H9 (cell line): ENCODE measurements around the gene CPXM1. TPM values are rescaled to one million over a fixed set of nuclear protein-coding genes. Genes with fewer than 3 reads are reported as not detected.
A peak's percentile ranks its signal among the peaks of the same experiment; 100 is the strongest.

ENCODE experiments used
- DNase-seq: peaks from one replicate; pipeline ENCODE4 v3.0.0-alpha.2; 2017
- H2AFZ ChIP-seq: one replicate; pipeline ENCODE4 v1.6.1; 2013; ENCODE audit warnings: mild to moderate bottlenecking, low read length, control low read depth, moderate library complexity
- H2AK5ac ChIP-seq: 2 replicates; pipeline ENCODE4 v1.6.1; 2013; ENCODE audit warnings: low read length, control low read depth, mixed read lengths; ENCODE audit not compliant: insufficient read length
- H2BK120ac ChIP-seq: one replicate; pipeline ENCODE4 v1.6.1; 2013; ENCODE audit warnings: low read depth, mild to moderate bottlenecking, low read length, control low read depth, inconsistent platforms; ENCODE audit not compliant: poor library complexity, severe bottlenecking
- H2BK12ac ChIP-seq: 2 replicates; pipeline ENCODE4 v1.6.1; 2013; ENCODE audit warnings: low read length, control low read depth, mixed read lengths, low read depth; ENCODE audit not compliant: insufficient read length
- H2BK15ac ChIP-seq: 2 replicates; pipeline ENCODE4 v1.6.1; 2013; ENCODE audit warnings: low read depth, low read length, control low read depth
- H2BK20ac ChIP-seq: one replicate; pipeline ENCODE4 v1.6.1; 2013; ENCODE audit warnings: low read depth, mild to moderate bottlenecking, low read length, control low read depth, inconsistent platforms; ENCODE audit not compliant: poor library complexity, severe bottlenecking
- H2BK5ac ChIP-seq: 2 replicates; pipeline ENCODE4 v1.6.1; 2013; ENCODE audit warnings: low read length, control low read depth, mixed read lengths; ENCODE audit not compliant: insufficient read length
- H3K14ac ChIP-seq: 2 replicates; pipeline ENCODE4 v1.6.1; 2013; ENCODE audit warnings: low read length, control low read depth; ENCODE audit not compliant: insufficient read depth
- H3K18ac ChIP-seq: 2 replicates; pipeline ENCODE4 v1.6.1; 2013; ENCODE audit warnings: low read depth, mild to moderate bottlenecking, mixed read lengths, low read length, control low read depth; ENCODE audit not compliant: insufficient read length
- H3K23ac ChIP-seq: 2 replicates; pipeline ENCODE4 v1.6.1; 2013; ENCODE audit warnings: low read length, control low read depth, mixed read lengths, low read depth; ENCODE audit not compliant: insufficient read length
- H3K23me2 ChIP-seq: 2 replicates; pipeline ENCODE4 v1.6.1; 2013; ENCODE audit warnings: low read depth, mild to moderate bottlenecking, mixed read lengths, low read length, control low read depth; ENCODE audit not compliant: insufficient read length, poor library complexity, severe bottlenecking
- H3K27ac ChIP-seq: 2 replicates; pipeline ENCODE4 v1.5.1; 2013; ENCODE audit warnings: low read length, control low read depth, mixed read lengths, low read depth; ENCODE audit not compliant: insufficient read length
- H3K27me3 ChIP-seq: 2 replicates; pipeline ENCODE4 v1.6.1; 2013; ENCODE audit warnings: low read length, control low read depth, inconsistent platforms; ENCODE audit not compliant: insufficient read depth
- H3K4ac ChIP-seq: 2 replicates; pipeline ENCODE4 v1.6.1; 2013; ENCODE audit warnings: low read depth, mild to moderate bottlenecking, control low read depth, inconsistent platforms, low read length, moderate library complexity
- H3K4me1 ChIP-seq: 2 replicates; pipeline ENCODE4 v1.6.1; 2013; ENCODE audit warnings: low read length, control low read depth, inconsistent platforms; ENCODE audit not compliant: insufficient read depth
- H3K4me2 ChIP-seq: 2 replicates; pipeline ENCODE4 v1.6.1; 2013; ENCODE audit warnings: low read length, control low read depth, mixed read lengths; ENCODE audit not compliant: insufficient read length, insufficient read depth
- H3K56ac ChIP-seq: 2 replicates; pipeline ENCODE4 v1.6.1; 2013; ENCODE audit warnings: low read depth, mild to moderate bottlenecking, mixed read lengths, low read length, control low read depth; ENCODE audit not compliant: insufficient read length
- H3K79me1 ChIP-seq: 2 replicates; pipeline ENCODE4 v1.6.1; 2013; ENCODE audit warnings: low read depth, mild to moderate bottlenecking, moderate library complexity, low read length, control low read depth, inconsistent platforms; ENCODE audit not compliant: insufficient read depth, poor library complexity, severe bottlenecking
- H3K79me2 ChIP-seq: 2 replicates; pipeline ENCODE4 v1.6.1; 2013; ENCODE audit warnings: low read length, control low read depth, inconsistent platforms; ENCODE audit not compliant: insufficient read depth
- H3K9ac ChIP-seq: 2 replicates; pipeline ENCODE4 v1.6.1; 2013; ENCODE audit warnings: low read length, control low read depth, mixed read lengths; ENCODE audit not compliant: insufficient read length; ENCODE audit errors: extremely low read depth
- H3K9me3 ChIP-seq: one replicate; pipeline ENCODE4 v1.6.1; 2013; ENCODE audit warnings: low read depth, low read length, inconsistent platforms; ENCODE audit not compliant: control insufficient read depth
- H3T11ph ChIP-seq: one replicate; pipeline ENCODE4 v1.6.1; 2013; ENCODE audit warnings: mild to moderate bottlenecking, low read length, control low read depth, inconsistent platforms
- H4K20me1 ChIP-seq: one replicate; pipeline ENCODE4 v1.6.1; 2013; ENCODE audit not compliant: control insufficient read depth, insufficient read length, insufficient read depth
- H4K5ac ChIP-seq: 2 replicates; pipeline ENCODE4 v1.6.1; 2013; ENCODE audit warnings: low read depth, mild to moderate bottlenecking, mixed read lengths, low read length, control low read depth; ENCODE audit not compliant: insufficient read length
- H4K8ac ChIP-seq: replicated peaks from 2 replicates; pipeline ENCODE4 v1.6.1; 2013; ENCODE audit warnings: low read length, control low read depth, mixed read lengths, low read depth; ENCODE audit not compliant: insufficient read length
- H4K91ac ChIP-seq: 2 replicates; pipeline ENCODE4 v1.6.1; 2013; ENCODE audit warnings: low read depth, mild to moderate bottlenecking, moderate library complexity, mixed read lengths, low read length, control low read depth; ENCODE audit not compliant: insufficient read length
- H3K27ac Mint-ChIP-seq, 3 experiments: 2 replicates in 2 of 3; 3 replicates in 1 of 3; pipeline ENCODE4 v1.8.0; 2020 to 2021; ENCODE audit warnings: mixed read lengths in 3 of 3, mild to moderate bottlenecking in 1 of 3, moderate library complexity in 1 of 3
- H3K27me3 Mint-ChIP-seq: 2 replicates; pipeline ENCODE4 v1.8.0; 2021; ENCODE audit warnings: low read depth, mild to moderate bottlenecking, moderate library complexity, mixed read lengths
- H3K36me3 Mint-ChIP-seq, 3 experiments: 2 replicates in 2 of 3; 3 replicates in 1 of 3; pipeline ENCODE4 v1.8.0; 2020 to 2021; ENCODE audit warnings: low read depth in 3 of 3, mixed read lengths in 3 of 3; ENCODE audit not compliant: insufficient read depth in 1 of 3
- H3K4me1 Mint-ChIP-seq, 2 experiments: 2 replicates each; pipeline ENCODE4 v1.8.0; 2020; ENCODE audit warnings: mixed read lengths in 2 of 2
- H3K4me3 Mint-ChIP-seq, 2 experiments: 2 replicates in 1 of 2; 3 replicates in 1 of 2; pipeline ENCODE4 v1.8.0; 2020 to 2021; ENCODE audit warnings: mild to moderate bottlenecking in 2 of 2, mixed read lengths in 2 of 2, moderate library complexity in 1 of 2
- H3K9me3 Mint-ChIP-seq, 2 experiments: 2 replicates in 1 of 2; 3 replicates in 1 of 2; pipeline ENCODE4 v1.8.0; 2020; ENCODE audit warnings: mild to moderate bottlenecking in 2 of 2, mixed read lengths in 2 of 2, moderate library complexity in 1 of 2
- CTCF ChIP-seq: fragments of 200-600 bp; sonication (generic); conservative IDR thresholded peaks from 3 replicates; pipeline ENCODE4 v1.8.0; 2021; ENCODE audit warnings: antibody characterized with exemption, mild to moderate bottlenecking
- WGBS: extraction: QIAGEN DNeasy Blood & Tissue Kit; methylation state at CpG from one replicate; pipeline ENCODE4 v1.1.7; 2013; ENCODE audit warnings: missing lambda C conversion rate, low lambda C conversion rate, mixed read lengths; ENCODE audit not compliant: insufficient read length; ENCODE audit errors: extremely low coverage; 5-methylcytosine and 5-hydroxymethylcytosine counted together
- total RNA-seq: library from RNA; stranded (reverse); gene quantifications from 2 replicates; pipeline ENCODE4 v1.2.1, GENCODE V29; 2021

CPXM1 gene
- total RNA-seq, 1 experiment from 2014 or later = 69.0 TPM

GRCh38 chr20:2798814-2799213, 1.6 kb downstream of the CPXM1 start:
- Mint-ChIP-seq H3K27ac (peak overlapping the region in 1 of 3 experiments; percentile 79; a peak in 2 of 7 replicates), H3K4me3 (peak overlapping the region; percentile 98 to 99), H3K36me3 (peaks cover 23 to 61% (median 38%) of the 10 kb centered on the region in 3 experiments), H3K4me1 (peaks cover 25 to 29% of the 10 kb centered on the region in 2 experiments), H3K27me3 (peaks cover 26% of the 10 kb centered on the region), H3K9me3 (no peaks in the 10 kb centered on the region; a peak in 1 of 5 replicates)
- no peak overlapping the region for H2BK120ac ChIP-seq
- H3K14ac ChIP-seq = no peak overlapping the region
- TF ChIP-seq CTCF = no peak
- no peak overlapping the region for H3K4me2 ChIP-seq
- H4K8ac ChIP-seq = no peak overlapping the region
- peaks cover 7% of the 10 kb centered on the region for H3K23me2 ChIP-seq
- no peak overlapping the region for H2BK5ac ChIP-seq
- no peak overlapping the region for H2AK5ac ChIP-seq
- no peak overlapping the region for H2AFZ ChIP-seq
- H3K79me1 ChIP-seq = no peaks in the 10 kb centered on the region
- peaks cover 15% of the 10 kb centered on the region for H3K27me3 ChIP-seq
- no peaks in the 10 kb centered on the region for H3K79me2 ChIP-seq
- H3K9me3 ChIP-seq = no peaks in the 10 kb centered on the region
- no peak overlapping the region for H3K4ac ChIP-seq
- H4K5ac ChIP-seq = no peak overlapping the region
- DNase-seq = peak; percentile 73
- no peak overlapping the region for H2BK20ac ChIP-seq
- H3K4me1 ChIP-seq = no peaks in the 10 kb centered on the region; the same call in 1 of the 2 replicates
- no peak overlapping the region for H4K91ac ChIP-seq
- no peak overlapping the region for H2BK12ac ChIP-seq
- H3K23ac ChIP-seq = no peak overlapping the region
- H3K56ac ChIP-seq = no peak overlapping the region
- no peak overlapping the region for H3K27ac ChIP-seq
- H2BK15ac ChIP-seq = no peak overlapping the region
- no peak overlapping the region for H3K18ac ChIP-seq
- H3K9ac ChIP-seq = no peak overlapping the region
- H3T11ph ChIP-seq = no peak overlapping the region
- no CpG with 5 or more reads among the region's 6 CpGs for WGBS
- H4K20me1 ChIP-seq = no peaks in the 10 kb centered on the region
